K562 (cell line): ENCODE results near the gene DDRGK1.

Experiments
- CEBPB ChIP-seq: fragments of 450-650 bp; IDR thresholded peaks from 2 replicates; pipeline ENCODE4 v1.6.1; 2016; ENCODE audit warnings: missing genetic modification characterization, missing compliant biosample characterization
- KDM1A ChIP-seq, 2 experiments: fragments of 450-650 bp; IDR thresholded peaks; 2 replicates each; pipeline ENCODE4 v1.6.1; 2016; ENCODE audit warnings: mild to moderate bottlenecking in 2 of 2
- NR2C2 ChIP-seq, 2 experiments: fragments of 200-800 bp in 1 of 2; sonication (Bioruptor generic) in 1 of 2; sonication (generic) in 1 of 2; formaldehyde crosslinking in 1 of 2; IDR thresholded peaks; 2 replicates each; pipeline versions ENCODE4 v1.6.1 to v1.8.0; 2016 to 2022; ENCODE audit warnings: mild to moderate bottlenecking in 1 of 2, missing compliant biosample characterization in 1 of 2, missing genetic modification characterization in 1 of 2, missing genetic modification reagents in 1 of 2
- RAD21 ChIP-seq, 2 experiments: fragments of 250-450 bp in 1 of 2; fragments of 450-650 bp in 1 of 2; sonication (Bioruptor Pico) in 1 of 2; formaldehyde crosslinking in 1 of 2; IDR thresholded peaks in 1 of 2; conservative IDR thresholded peaks in 1 of 2; 2 replicates each; pipeline versions ENCODE4 v1.4.0 to v1.8.0; 2020 to 2022; ENCODE audit warnings: mild to moderate bottlenecking in 2 of 2, moderate library complexity in 1 of 2
- STAG1 ChIP-seq: sonication (generic); formaldehyde crosslinking; IDR thresholded peaks from 2 replicates; pipeline ENCODE4 v1.5.0; 2020; ENCODE audit warnings: missing genetic modification reagents, borderline replicate concordance

DNA sequence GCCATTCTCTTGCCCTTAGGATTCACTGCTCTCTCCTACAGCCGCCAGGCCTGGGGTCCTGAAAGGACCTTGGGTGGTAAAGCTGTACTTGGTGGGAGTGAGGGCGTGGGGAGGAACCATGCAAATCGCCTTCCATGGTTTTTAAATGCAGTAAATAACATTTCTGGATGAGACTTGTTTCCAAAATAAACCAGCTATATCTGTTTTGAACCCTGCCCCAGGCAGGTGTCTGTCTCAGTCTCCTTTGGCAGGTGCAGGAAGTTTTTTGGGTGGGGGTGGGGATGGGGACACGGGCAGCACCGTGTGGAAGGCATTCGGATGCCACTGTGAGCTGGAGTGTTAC lies 19.1 kb upstream of the DDRGK1 start:
- TF ChIP-seq NR2C2 (CRISPR knock-in tag; IDR thresholded peaks at IDR 0.05) (no peak), NR2C2 (tag; IDR thresholded peaks at IDR 0.05) (no peak), CEBPB (tag) (no peak), STAG1 (no peak), RAD21 (CRISPR knock-in tag; conservative IDR thresholded peaks at IDR 0.05 in 1 of 2, IDR thresholded peaks at IDR 0.05 in 1 of 2) (no peak), KDM1A (IDR thresholded peaks at IDR 0.05) (no peak)
